Measurements from ENCODE around the gene TMEM8B.
A peak's percentile ranks its signal among the peaks of the same experiment; 100 is the strongest.

DNA sequence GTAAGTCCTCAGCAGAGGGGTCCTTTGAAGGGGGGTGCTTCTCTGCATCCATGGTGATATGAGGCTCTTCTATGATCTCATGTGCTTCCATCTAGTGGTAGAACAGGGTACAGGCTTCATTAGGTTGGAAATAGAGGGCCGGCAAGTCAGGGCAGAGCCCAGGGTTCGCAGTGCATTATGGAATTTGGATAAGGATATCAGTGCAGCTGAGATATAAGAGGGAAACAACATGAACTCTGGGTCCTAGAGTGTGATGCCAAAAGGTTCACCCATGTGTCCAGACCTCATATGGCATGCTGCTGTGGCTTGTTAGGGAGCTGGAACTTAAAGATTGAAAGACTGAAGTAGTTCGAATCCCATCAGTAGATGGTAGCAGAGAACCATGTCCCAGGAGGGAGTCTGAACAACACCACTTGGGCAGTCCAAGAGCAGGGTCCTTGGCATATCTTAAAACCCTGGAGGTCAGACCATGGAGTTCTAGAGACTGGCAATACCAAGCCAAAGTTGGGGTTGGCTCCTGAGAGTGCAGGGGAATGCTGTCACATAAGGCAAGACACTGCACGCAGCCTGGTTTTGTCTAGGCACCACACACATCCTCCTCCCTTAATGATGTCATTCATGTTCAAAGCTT, 2.8 kb upstream of the TMEM8B start:
- TF ChIP-seq, protein P1, sequence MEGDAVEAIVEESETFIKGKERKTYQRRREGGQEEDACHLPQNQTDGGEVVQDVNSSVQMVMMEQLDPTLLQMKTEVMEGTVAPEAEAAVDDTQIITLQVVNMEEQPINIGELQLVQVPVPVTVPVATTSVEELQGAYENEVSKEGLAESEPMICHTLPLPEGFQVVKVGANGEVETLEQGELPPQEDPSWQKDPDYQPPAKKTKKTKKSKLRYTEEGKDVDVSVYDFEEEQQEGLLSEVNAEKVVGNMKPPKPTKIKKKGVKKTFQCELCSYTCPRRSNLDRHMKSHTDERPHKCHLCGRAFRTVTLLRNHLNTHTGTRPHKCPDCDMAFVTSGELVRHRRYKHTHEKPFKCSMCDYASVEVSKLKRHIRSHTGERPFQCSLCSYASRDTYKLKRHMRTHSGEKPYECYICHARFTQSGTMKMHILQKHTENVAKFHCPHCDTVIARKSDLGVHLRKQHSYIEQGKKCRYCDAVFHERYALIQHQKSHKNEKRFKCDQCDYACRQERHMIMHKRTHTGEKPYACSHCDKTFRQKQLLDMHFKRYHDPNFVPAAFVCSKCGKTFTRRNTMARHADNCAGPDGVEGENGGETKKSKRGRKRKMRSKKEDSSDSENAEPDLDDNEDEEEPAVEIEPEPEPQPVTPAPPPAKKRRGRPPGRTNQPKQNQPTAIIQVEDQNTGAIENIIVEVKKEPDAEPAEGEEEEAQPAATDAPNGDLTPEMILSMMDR (optimal IDR thresholded peaks at IDR 0.05 in 1 of 3, IDR thresholded peaks at IDR 0.05 in 1 of 3, conservative IDR thresholded peaks at IDR 0.05 in 1 of 3; ENCODE audit: extremely low read depth in 1 of 3, insufficient read depth in 2 of 3, low read length in 3 of 3) = peak; percentile 65 to 95 (median 81)
- TF ChIP-seq EZH2 (IDR thresholded peaks at IDR 0.05; ENCODE audit: low read length) = no peak
